ENCODE measurements around the gene KCNMA1.

Gene KCNMA1

DNA sequence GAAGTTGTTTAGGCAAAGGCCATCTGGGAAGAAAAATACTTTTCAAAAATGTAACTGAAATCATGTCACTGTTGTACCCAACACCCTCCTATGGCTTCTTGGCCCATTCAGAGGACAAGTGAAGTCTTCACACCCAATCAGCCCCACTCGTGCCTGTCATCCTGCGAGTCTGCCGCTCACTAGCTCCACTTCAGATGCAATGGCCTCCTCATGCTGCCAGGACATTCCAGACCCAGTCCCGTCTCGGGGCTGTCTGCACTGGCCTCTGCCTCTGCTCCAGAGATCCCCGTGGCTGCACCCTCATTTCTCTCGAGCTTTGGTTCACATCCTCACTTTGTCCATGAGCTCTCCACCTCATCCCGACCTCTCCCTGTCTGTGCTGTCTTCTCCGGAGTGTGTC, 227.1 kb downstream of the KCNMA1 start:
- TF ChIP-seq GATA2 (IDR thresholded peaks at IDR 0.05; ENCODE audit: low read depth, low read length): no peak
- no peak for TF ChIP-seq GATA3 (IDR thresholded peaks at IDR 0.05; ENCODE audit: low read depth, low read length)

- no peak for TF ChIP-seq GATA3 (IDR thresholded peaks at IDR 0.05; ENCODE audit: low read depth, low read length)
- TF ChIP-seq GATA2 (IDR thresholded peaks at IDR 0.05; ENCODE audit: low read depth, low read length): no peak
Measured at GRCh38 chr10:77409697-77410471, 227.7 kb downstream of the KCNMA1 start.

- TF ChIP-seq GATA2 (IDR thresholded peaks at IDR 0.05; ENCODE audit: low read depth, low read length): no peak
- TF ChIP-seq GATA3 (IDR thresholded peaks at IDR 0.05; ENCODE audit: low read depth, low read length): no peak
Measured at GRCh38 chr10:77408259-77408658, 229.3 kb downstream of the KCNMA1 start.

DNA sequence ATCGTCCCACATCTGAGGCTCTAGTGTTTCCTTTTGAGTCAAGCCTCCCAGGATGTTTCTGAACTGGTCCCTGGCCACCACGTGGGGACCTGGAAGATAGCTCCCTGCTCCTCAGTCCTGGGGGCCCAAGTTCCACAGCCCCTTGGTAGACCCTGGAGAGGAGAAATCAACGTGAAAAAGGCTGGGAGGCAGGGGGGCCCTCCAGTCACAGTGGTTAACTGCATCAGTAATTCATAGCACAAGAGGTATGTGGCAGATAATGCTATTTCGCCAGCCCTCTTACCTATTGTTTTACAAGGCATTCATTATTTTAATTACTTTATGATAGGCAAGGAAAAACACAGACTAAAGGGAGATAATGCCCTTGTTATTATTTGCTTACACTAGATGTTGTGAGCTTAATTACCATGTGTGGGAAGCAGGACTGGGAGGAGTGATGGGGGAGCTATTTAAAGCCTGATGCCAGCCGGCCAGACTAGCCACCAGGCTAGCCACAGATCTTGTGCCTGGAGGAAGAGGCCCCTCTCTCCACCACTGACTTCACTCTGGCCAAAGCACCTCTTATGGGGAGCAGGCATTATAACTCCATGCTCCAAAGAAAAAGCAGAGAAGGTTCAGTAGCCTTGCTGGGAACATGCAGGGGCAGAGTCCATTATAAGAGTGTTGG, 230.7 kb downstream of the KCNMA1 start:
- TF ChIP-seq GATA2 (IDR thresholded peaks at IDR 0.05; ENCODE audit: low read depth, low read length) (no peak), GATA3 (IDR thresholded peaks at IDR 0.05; ENCODE audit: low read depth, low read length) (no peak)

DNA sequence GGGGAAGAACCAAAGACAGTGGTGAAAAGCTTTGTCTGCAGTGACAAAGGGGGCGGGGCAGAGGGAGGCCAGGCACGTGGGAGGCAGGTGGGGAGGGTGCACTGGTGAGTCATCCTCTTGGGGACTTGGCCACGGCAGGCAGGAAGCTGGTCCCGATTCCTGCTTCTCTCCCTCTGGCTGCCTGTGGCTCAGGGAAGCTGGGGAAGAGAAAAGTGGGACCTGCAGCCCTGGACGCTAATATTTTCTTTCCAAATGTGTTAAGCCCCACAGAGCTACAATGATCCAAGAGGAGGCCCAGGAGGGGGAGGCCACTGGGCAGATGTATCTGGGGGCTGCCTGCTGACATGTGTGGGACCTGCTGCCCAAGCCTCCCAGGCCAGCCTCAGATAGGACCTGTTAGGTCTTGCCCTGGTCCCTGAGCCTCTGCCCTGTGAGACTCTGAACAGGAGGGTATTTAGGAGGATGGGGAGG, 231.8 kb downstream of the KCNMA1 start:
- TF ChIP-seq GATA2 (IDR thresholded peaks at IDR 0.05; ENCODE audit: low read depth, low read length): no peak

GRCh38 chr10:77404810-77405209, 232.8 kb downstream of the KCNMA1 start:
- TF ChIP-seq GATA3 (IDR thresholded peaks at IDR 0.05; ENCODE audit: low read depth, low read length) (no peak), GATA2 (IDR thresholded peaks at IDR 0.05; ENCODE audit: low read depth, low read length) (no peak)

GRCh38 chr10:77403761-77404160, 233.8 kb downstream of the KCNMA1 start:
- TF ChIP-seq GATA3 (IDR thresholded peaks at IDR 0.05; ENCODE audit: low read depth, low read length) (no peak), GATA2 (IDR thresholded peaks at IDR 0.05; ENCODE audit: low read depth, low read length) (no peak)

- TF ChIP-seq GATA3 (IDR thresholded peaks at IDR 0.05; ENCODE audit: low read depth, low read length) (no peak), GATA2 (IDR thresholded peaks at IDR 0.05; ENCODE audit: low read depth, low read length) (no peak)
Measured at GRCh38 chr10:77401683-77402082, 235.9 kb downstream of the KCNMA1 start.

GRCh38 chr10:77400033-77400432, 237.6 kb downstream of the KCNMA1 start:
- TF ChIP-seq GATA2 (IDR thresholded peaks at IDR 0.05; ENCODE audit: low read depth, low read length): no peak
- TF ChIP-seq GATA3 (IDR thresholded peaks at IDR 0.05; ENCODE audit: low read depth, low read length): no peak

GRCh38 chr10:77398986-77399755, 238.4 kb downstream of the KCNMA1 start:
- TF ChIP-seq GATA2 (IDR thresholded peaks at IDR 0.05; ENCODE audit: low read depth, low read length) (no peak), GATA3 (IDR thresholded peaks at IDR 0.05; ENCODE audit: low read depth, low read length) (no peak)

- no peak for TF ChIP-seq GATA2 (IDR thresholded peaks at IDR 0.05; ENCODE audit: low read depth, low read length)
- no peak for TF ChIP-seq GATA3 (IDR thresholded peaks at IDR 0.05; ENCODE audit: low read depth, low read length)
Measured at GRCh38 chr10:77398558-77398957, 239.1 kb downstream of the KCNMA1 start.

DNA sequence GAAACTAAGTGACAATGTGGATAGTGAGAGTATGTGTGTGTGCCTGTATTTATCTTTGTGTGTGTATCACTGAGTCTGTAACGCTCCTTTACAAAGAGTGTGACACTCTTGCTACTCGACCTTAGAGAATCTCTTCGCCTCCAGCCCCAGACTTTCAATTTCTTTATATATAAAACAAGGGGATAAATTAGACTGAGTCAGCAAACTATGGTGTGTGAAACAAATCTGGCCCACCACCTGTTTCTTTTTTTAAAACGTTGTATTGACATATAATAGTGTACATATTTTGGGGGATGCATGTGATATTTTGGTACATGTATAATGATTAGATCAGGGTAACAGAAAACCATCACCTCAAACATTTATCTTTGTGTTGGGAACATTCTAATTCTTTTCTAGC, 240.5 kb downstream of the KCNMA1 start:
- TF ChIP-seq GATA2 (IDR thresholded peaks at IDR 0.05; ENCODE audit: low read depth, low read length) (no peak), GATA3 (IDR thresholded peaks at IDR 0.05; ENCODE audit: low read depth, low read length) (no peak)

GRCh38 chr10:77396290-77396689, 241.3 kb downstream of the KCNMA1 start:
- TF ChIP-seq GATA2 (IDR thresholded peaks at IDR 0.05; ENCODE audit: low read depth, low read length) (no peak), GATA3 (IDR thresholded peaks at IDR 0.05; ENCODE audit: low read depth, low read length) (no peak)

- no peak for TF ChIP-seq GATA3 (IDR thresholded peaks at IDR 0.05; ENCODE audit: low read depth, low read length)
Measured at GRCh38 chr10:77393821-77394501, 243.6 kb downstream of the KCNMA1 start.

Data from SH-SY5Y (cell line).